Calu3 (cell line): ENCODE measurements around the gene TSHZ2. TPM values are rescaled to one million over a fixed set of nuclear protein-coding genes. Genes with fewer than 3 reads are reported as not detected.
"Not testable (repeated sequence)": the region's sequence is repeated elsewhere in the genome, so short reads cannot be mapped to it uniquely, and the experiment has no call there.

Experiments
- BruUV-seq: library from RNA; stranded (reverse); fragments of 400-500 nt; replicated peaks from 2 replicates; lab custom pipeline; 2021; lab: Mats Ljungman, UMichigan
- CTCF ChIA-PET: fragments of 300-600 bp; sonication (Branson Sonifier 250); formaldehyde crosslinking; loops from one replicate; lab custom pipeline; 2022; ENCODE audit warnings: antibody characterized with exemption; lab: Charles Lee
- DNase-seq: peaks from one replicate; pipeline ENCODE4 v3.0.0; 2022
- H3K27ac Mint-ChIP-seq: one replicate; pipeline ENCODE4 v1.8.0; 2022; ENCODE audit warnings: mixed read lengths; ENCODE audit not compliant: unreplicated experiment
- H3K27me3 Mint-ChIP-seq: one replicate; pipeline ENCODE4 v1.8.0; 2022; ENCODE audit warnings: mixed read lengths; ENCODE audit not compliant: unreplicated experiment
- H3K36me3 Mint-ChIP-seq: one replicate; pipeline ENCODE4 v1.8.0; 2022; ENCODE audit warnings: mild to moderate bottlenecking, moderate library complexity, mixed read lengths; ENCODE audit not compliant: insufficient read depth, unreplicated experiment
- H3K4me1 Mint-ChIP-seq: one replicate; pipeline ENCODE4 v1.8.0; 2022; ENCODE audit warnings: mild to moderate bottlenecking, low read depth, mixed read lengths; ENCODE audit not compliant: unreplicated experiment
- H3K4me3 Mint-ChIP-seq: one replicate; pipeline ENCODE4 v1.8.0; 2022; ENCODE audit warnings: mild to moderate bottlenecking, low read depth, moderate library complexity, mixed read lengths; ENCODE audit not compliant: unreplicated experiment
- H3K9me3 Mint-ChIP-seq: one replicate; pipeline ENCODE4 v1.8.0; 2022; ENCODE audit warnings: low read depth, mixed read lengths; ENCODE audit not compliant: unreplicated experiment
- intact Hi-C: fragments of 100-400 bp; cut with micrococcal nuclease; formaldehyde crosslinking; loops from one replicate; pipeline ENCODE4 v1.10.0; 2022; ENCODE audit not compliant: unreplicated experiment
- total RNA-seq: library from RNA; stranded (reverse); gene quantifications from 2 replicates; pipeline ENCODE4 v1.2.3, GENCODE V29; 2022
- TF ChIP-seq, protein P1 (sequence below): fragments of 200-600 bp; IDR thresholded peaks from one replicate; pipeline ENCODE4 v1.8.0; 2022; ENCODE audit warnings: antibody characterized with exemption; ENCODE audit not compliant: unreplicated experiment

The TSHZ2 gene
- total RNA-seq, 1 experiment from 2014 or later: not detected

DNA sequence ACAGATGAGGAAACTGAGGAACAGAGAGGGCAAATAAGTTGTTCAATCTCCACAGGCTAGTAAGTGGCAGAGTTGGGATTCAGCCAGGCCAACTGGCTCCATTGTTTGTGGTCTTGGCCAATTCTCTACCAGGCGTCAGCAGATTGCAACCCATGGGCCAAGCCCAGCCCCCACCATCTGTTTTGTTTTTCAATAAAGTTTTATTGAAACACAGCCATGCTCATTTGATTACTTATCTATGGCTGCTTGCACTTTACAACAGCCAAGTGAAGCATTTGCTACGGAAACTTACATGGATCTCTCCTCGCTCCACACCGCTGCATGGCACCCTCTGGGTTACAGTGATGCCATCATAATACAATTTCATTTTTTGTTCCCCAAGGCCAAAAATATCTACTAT lies 530.7 kb downstream of the TSHZ2 start:
- peaks cover 3% of the 10 kb centered on the region for H3K27me3 Mint-ChIP-seq
- BruUV-seq: no TSS peak
- DNase-seq: no peak
- TF ChIP-seq, protein P1, sequence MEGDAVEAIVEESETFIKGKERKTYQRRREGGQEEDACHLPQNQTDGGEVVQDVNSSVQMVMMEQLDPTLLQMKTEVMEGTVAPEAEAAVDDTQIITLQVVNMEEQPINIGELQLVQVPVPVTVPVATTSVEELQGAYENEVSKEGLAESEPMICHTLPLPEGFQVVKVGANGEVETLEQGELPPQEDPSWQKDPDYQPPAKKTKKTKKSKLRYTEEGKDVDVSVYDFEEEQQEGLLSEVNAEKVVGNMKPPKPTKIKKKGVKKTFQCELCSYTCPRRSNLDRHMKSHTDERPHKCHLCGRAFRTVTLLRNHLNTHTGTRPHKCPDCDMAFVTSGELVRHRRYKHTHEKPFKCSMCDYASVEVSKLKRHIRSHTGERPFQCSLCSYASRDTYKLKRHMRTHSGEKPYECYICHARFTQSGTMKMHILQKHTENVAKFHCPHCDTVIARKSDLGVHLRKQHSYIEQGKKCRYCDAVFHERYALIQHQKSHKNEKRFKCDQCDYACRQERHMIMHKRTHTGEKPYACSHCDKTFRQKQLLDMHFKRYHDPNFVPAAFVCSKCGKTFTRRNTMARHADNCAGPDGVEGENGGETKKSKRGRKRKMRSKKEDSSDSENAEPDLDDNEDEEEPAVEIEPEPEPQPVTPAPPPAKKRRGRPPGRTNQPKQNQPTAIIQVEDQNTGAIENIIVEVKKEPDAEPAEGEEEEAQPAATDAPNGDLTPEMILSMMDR: no peak
- no peak overlapping the region for H3K4me3 Mint-ChIP-seq
- intact Hi-C loops: no loop called here
- CTCF ChIA-PET: no interaction called here
- H3K9me3 Mint-ChIP-seq: no peaks in the 10 kb centered on the region
- H3K4me1 Mint-ChIP-seq: no peaks in the 10 kb centered on the region
- H3K27ac Mint-ChIP-seq: no peak overlapping the region
- H3K36me3 Mint-ChIP-seq: no peaks in the 10 kb centered on the region

DNA sequence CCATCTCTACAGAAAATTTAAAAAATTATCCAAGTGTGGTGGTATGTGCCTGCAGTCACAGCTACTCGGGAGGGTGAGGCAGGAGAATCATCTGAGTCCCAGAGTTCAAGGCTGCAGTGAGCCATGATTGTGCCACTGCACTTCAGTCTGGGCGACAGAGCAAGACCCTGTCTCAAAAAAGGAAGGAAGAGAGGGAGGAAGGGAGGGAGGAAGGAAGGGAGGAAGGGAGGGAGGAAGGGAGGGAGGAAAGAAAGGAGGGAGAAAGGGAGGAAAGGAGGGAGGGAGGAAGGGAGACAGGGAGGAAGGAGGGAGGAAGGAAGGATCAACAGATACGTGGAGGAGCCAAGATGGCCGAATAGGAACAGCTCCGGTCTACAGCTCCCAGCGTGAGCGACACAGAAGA lies 531.4 kb downstream of the TSHZ2 start:
- TF ChIP-seq, protein P1: no peak
- CTCF ChIA-PET: no interaction called here
- Mint-ChIP-seq H3K9me3 (no peaks in the 10 kb centered on the region), H3K4me1 (no peaks in the 10 kb centered on the region), H3K36me3 (no peaks in the 10 kb centered on the region), H3K4me3 (no peak overlapping the region), H3K27me3 (no peaks in the 10 kb centered on the region), H3K27ac (no peak overlapping the region)
- no TSS peak for BruUV-seq
- no peak for DNase-seq
- intact Hi-C loops: no loop called here

GRCh38 chr20:53504106-53504505 lies 531.9 kb downstream of the TSHZ2 start:
- H3K36me3 Mint-ChIP-seq, H3K27me3 Mint-ChIP-seq, H3K4me3 Mint-ChIP-seq, H3K27ac Mint-ChIP-seq, H3K4me1 Mint-ChIP-seq, CTCF ChIA-PET, intact Hi-C loops, H3K9me3 Mint-ChIP-seq, DNase-seq, BruUV-seq: not testable (repeated sequence)

GRCh38 chr20:53510262-53510661 lies 538.1 kb downstream of the TSHZ2 start:
- intact Hi-C loops: no loop called here
- no peaks in the 10 kb centered on the region for H3K36me3 Mint-ChIP-seq
- BruUV-seq: no TSS peak
- no peaks in the 10 kb centered on the region for H3K4me1 Mint-ChIP-seq
- TF ChIP-seq, protein P1: no peak
- DNase-seq: no peak
- no peaks in the 10 kb centered on the region for H3K9me3 Mint-ChIP-seq
- CTCF ChIA-PET: interaction anchor here (0.8 kb wide), 1 partner anchor 364 kb away, joined by 3 read pairs; no protein-coding TSS in a partner anchor
- H3K4me3 Mint-ChIP-seq: no peak overlapping the region
- no peak overlapping the region for H3K27ac Mint-ChIP-seq
- H3K27me3 Mint-ChIP-seq: peaks cover 15% of the 10 kb centered on the region

GRCh38 chr20:53510704-53511103 lies 538.5 kb downstream of the TSHZ2 start:
- H3K27me3 Mint-ChIP-seq: peaks cover 15% of the 10 kb centered on the region
- no peak for DNase-seq
- intact Hi-C loops: no loop called here
- TF ChIP-seq, protein P1: no peak
- CTCF ChIA-PET: interaction anchor here (0.8 kb wide), 1 partner anchor 364 kb away, joined by 3 read pairs; no protein-coding TSS in a partner anchor
- H3K36me3 Mint-ChIP-seq: no peaks in the 10 kb centered on the region
- no peaks in the 10 kb centered on the region for H3K4me1 Mint-ChIP-seq
- no peaks in the 10 kb centered on the region for H3K9me3 Mint-ChIP-seq
- H3K27ac Mint-ChIP-seq: no peak overlapping the region
- BruUV-seq: no TSS peak
- H3K4me3 Mint-ChIP-seq: no peak overlapping the region
